ENCODE data around the gene BRIP1.
"Not testable (repeated sequence)": the region's sequence is repeated elsewhere in the genome, so short reads cannot be mapped to it uniquely, and the experiment has no call there.

The BRIP1 gene

DNA sequence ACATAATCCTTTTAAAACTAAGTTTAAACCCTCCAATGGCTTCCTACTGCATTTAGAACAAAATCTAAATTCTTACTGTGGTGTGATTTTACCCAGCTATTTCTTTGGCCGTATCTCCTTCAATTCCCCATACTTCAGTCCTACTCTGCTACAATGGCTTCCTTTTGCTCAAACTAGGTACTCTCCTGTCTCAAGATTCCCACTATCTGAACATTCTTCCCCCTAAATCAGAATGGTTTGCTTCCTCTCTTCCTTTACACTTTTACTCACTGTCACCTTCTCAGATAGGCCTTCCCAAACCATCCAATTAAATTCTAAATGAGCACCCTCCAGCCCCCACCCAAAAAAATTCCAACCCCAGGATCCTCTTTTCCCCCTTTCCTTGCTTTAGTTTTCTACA, 109.2 kb downstream of the BRIP1 start:
- DNase-seq: no peak

DNA sequence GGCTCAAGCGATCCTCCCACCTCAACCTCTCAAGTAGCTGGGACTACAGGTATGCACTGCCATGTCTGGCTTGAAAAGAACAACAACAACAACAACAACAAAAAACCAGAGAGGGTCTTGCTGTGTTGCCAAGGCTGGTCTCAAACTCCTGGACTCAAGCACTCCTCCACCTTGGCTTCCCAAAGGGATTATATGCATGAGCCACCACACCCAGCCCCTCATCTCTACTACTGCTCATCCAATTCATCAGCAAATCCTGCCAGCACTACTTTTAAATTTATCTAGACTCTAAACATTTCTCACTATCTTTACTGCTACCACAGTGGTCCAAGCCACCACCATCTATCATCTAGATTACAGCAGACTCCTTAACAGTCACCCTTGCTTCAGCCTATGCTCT, 109.6 kb downstream of the BRIP1 start:
- no peak for DNase-seq

DNA sequence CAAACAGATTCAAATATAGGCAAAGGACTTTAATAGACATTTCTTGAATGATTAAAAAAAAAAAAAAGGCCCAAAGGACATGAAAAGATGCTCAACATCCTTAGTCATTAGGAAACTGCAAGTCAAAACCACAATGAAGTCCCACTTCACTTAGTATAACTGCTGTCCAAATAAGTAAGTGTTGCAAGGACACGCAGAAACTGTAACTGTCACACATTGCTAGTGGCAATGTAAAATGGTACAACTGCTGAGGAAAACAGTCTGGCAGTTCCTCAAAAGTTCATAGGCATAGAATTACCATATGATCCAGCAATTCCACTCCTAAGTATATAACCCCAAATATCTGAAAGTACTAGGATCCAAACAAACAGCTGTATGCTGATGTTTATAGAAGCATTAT, 112.7 kb downstream of the BRIP1 start:
- no peak for DNase-seq

- DNase-seq: no peak
Observed at GRCh38 chr17:61749823-61750404, 113.4 kb downstream of the BRIP1 start.

DNA sequence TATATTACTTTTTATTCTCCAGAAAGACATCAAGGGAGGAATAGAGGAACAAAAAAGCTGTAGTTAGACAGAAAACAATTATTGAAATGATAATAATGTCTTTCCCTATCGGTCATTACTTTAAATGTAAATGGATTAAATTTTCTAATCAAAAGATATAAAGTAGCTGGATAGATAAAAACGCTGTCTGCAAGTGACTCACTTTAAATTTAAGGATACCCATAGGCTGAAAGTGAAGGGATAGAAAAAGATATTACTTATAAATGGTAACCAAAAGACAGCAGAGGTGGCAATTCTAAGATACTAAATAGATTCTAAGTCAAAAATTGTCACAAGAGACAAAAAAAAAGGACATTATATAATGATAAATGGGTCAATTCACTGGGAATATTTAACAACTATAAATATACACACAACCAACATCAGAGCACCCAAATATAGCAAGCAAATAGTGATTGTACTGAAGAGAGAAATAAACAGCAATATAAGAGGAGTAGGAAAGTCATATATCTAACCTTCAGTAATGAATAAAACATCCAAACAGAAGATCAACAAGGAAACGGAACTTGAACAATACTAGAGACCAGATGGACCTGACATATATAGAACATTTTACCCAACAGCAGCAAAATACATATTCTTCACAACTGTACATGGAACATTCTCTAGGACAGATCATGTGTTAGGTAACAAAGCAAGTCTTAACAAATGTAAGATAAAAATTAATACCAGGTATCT, 116.9 kb downstream of the BRIP1 start:
- DNase-seq: no peak

DNA sequence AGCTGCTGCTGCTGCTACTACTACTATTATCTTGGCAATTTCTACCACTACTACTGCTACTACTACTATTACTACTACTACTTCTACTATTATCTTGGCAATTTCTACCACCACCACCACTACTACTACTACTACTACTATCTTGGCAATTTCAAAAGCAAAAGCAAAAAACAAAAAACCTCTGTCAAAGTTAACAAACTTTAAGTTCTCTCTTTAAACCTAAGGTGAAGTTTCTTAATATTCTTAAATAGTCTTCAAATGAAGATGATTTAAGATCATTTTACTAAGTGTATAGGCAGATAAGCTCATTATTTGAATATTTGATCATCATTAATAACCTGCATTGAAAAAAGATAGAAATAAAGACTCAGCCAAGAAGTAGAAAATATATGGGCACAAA, 118.5 kb downstream of the BRIP1 start:
- DNase-seq: no peak

GRCh38 chr17:61744252-61744651, 119.1 kb downstream of the BRIP1 start:
- no peak for DNase-seq

GRCh38 chr17:61743766-61744165, 119.6 kb downstream of the BRIP1 start:
- DNase-seq: no peak

DNA sequence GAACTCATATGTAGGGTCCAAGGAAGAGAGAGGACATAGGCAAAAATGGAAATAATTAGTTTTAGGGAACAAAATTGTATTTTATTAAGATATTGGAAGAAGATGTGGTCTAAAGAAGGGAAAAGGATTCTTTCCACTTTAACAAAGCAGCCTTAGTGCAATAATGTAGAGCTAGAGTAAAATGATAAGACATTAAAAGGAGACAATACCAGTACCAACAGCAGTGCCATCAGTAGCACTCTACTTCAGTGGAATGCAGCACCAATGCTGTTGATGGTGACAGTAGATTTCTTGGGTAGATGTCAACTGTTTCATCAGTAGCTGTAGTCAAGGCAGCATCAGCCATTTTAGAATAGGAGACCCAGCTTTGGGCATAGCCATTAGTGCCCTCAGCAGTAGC, 124.3 kb downstream of the BRIP1 start:
- DNase-seq: no peak

DNA sequence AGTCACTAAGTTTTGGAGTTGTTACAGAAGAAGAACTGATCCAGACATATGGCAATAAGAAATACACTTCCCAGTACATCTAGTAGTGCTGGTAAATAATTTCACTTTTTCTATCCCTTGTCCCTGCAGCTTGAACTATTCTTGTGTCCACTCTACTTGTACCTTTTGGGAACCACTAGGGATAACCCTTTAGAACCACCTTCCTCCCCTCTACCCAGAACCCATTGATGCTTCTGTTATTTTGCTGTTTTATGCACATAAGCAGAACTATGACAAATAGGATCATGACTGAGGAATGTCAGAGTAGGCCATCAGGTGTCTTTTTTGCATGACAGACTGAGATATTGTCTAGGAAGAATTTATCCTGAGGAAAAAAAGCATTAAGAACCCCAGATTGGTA, 125.1 kb downstream of the BRIP1 start:
- DNase-seq: no peak

GRCh38 chr17:61737820-61738219, 125.5 kb downstream of the BRIP1 start:
- no peak for DNase-seq

- no peak for DNase-seq
Observed at GRCh38 chr17:61736438-61736837, 126.9 kb downstream of the BRIP1 start.

GRCh38 chr17:61735807-61736206, 127.5 kb downstream of the BRIP1 start:
- DNase-seq: no peak

GRCh38 chr17:61734466-61734865, 128.9 kb downstream of the BRIP1 start:
- DNase-seq: no peak

DNA sequence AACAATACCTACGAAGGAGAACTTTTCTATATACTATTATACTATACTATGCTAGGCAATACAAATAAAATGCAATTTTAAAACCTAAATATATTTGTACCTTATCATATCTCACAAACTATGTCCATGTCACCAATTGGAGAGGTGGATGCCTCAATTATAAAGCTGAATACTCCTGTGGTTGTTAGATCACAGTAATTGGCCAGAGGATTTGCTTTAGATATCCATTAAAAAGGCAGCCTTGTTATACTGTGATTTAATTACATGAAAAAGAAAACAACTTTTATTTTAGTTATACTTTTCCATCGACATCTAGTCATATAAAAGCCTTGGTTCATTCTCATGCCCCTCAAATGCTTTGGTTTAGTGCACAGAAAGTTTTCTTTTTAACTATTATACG, 129.3 kb downstream of the BRIP1 start:
- DNase-seq: no peak

GRCh38 chr17:61733021-61733420, 130.3 kb downstream of the BRIP1 start:
- DNase-seq: no peak

DNA sequence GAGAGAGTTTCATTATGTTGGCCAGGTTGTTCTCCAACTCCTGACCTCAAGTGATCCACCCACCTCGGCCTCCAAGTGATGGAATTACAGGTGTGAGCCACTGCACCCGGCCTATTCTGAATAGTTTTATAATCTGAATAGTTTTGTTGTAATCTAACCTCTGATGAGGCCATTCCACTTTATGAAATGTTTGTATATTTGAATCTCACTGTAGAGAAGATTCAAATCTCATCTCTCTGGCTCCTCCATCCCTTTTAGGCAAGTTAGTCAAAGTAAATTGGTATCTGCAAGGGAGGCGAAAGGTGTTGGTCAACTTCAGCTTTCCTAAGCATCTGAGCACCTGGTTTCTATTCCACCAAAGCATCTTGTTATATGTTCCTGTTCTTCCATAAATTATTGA, 131.2 kb downstream of the BRIP1 start:
- DNase-seq: no peak

DNA sequence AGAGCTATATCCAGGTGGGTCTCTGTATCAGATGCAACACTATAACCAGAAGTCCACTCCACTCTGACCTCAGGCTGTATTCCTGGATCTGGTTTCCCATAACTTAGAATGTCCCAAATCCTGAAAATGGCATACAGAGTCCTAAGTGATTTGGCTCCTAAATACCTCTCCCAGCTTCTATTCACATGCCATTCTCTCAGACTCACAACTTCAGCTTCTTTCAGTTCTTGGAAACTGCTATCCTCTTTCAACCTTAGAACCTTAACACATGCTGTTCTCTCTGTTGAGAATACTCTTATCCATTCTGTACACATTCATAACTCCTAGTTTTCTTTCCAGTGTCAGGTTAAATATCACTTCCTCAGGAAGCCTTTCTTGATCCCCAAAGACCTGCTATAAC, 132.0 kb downstream of the BRIP1 start:
- DNase-seq: no peak

DNA sequence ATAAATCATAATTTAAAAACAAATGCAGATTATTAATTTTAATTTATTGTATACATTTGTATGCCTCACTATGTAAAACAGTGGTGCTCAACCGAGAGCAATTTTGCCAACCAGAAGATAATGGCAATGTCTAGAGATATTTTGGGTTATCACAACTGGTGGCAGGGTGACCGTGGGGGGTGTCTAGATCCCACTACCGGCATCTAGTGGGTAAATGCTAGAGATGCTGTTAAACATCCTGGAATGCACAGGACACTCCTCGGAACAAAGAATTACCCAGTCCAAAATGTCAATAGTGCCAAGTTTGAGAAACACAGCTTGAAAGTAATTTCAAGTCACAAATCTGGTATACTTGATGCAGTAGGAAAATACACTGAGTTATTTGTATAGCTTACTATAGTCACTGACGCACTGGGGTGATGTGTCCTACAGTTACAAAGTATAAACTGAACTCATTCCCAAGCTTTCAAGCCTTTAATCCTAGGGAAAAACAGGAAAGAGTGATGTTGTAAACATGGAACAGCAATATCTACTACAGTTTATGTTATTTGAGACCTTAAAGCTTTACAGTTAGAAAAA, 133.5 kb downstream of the BRIP1 start:
- no peak for DNase-seq

GRCh38 chr17:61728297-61728836, 135.0 kb downstream of the BRIP1 start:
- no peak for DNase-seq

GRCh38 chr17:61727798-61728197, 135.5 kb downstream of the BRIP1 start:
- not testable (repeated sequence) for DNase-seq

GRCh38 chr17:61726977-61727376, 136.4 kb downstream of the BRIP1 start:
- no peak for DNase-seq

DNA sequence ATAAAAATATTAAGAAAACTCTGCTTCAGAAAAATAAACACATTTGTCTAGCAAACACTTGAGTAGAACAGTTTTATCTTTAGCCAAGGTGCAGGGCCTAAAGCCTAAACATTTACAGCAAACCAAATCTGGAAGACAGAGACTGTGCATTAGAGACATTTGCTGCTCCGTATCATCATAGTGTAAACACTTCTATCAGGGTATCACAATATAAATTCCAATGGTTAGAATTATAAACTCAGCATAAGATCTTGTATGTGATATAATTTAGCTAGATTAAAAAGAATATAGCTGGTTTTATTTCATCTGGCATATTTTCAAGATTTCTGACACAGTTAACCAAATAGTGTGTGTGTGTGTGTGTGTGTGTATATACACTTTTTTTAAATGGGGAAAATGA, 138.6 kb downstream of the BRIP1 start:
- no peak for DNase-seq

DNA sequence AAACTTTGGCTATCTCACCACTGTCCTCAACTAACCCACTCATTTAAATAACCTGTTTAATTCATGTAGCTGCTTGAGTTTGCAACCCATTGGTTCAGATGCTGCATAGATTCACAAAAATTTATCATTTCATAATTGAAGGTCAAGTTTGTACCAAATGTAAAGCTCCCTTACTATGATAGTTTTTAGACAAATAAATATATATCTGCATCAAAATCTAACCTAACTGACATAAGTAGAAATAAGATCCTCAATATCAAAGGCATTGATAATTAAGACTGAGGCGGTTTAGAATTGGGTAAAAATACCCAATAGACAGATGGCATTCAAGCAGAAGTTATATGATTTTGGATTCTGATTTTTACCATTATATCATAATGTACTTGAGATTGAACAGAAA, 139.4 kb downstream of the BRIP1 start:
- no peak for DNase-seq
